LoVo (cell line): ENCODE results near the gene TLE4.
"Not testable (repeated sequence)": the region's sequence is repeated elsewhere in the genome, so short reads cannot be mapped to it uniquely, and the experiment has no call there.

ENCODE experiments used
- DNase-seq: peaks from one replicate; pipeline ENCODE4 v3.0.0-alpha.2; 2016; ENCODE audit warnings: low spot score

Gene TLE4

DNA sequence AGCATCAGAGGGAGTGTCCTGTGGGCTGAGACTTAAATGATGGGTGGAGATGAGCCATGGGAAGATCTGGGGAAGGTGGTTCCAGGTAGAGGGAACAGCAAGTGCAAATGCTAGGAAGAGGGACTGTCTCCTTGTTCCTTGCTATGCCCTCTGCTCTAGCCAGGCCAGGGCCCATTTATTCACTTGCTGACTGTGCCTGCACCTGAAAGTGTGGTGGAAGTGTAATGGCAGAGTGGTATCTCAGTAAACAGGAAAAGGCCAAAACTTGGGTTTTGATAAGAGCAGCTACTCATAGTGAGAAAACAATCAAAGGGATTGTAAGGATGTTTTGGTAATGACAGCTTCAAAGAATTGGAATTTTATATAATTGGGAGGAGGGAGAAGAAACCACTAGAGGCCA is 32.4 kb downstream of the TLE4 start:
- no peak for DNase-seq

DNA sequence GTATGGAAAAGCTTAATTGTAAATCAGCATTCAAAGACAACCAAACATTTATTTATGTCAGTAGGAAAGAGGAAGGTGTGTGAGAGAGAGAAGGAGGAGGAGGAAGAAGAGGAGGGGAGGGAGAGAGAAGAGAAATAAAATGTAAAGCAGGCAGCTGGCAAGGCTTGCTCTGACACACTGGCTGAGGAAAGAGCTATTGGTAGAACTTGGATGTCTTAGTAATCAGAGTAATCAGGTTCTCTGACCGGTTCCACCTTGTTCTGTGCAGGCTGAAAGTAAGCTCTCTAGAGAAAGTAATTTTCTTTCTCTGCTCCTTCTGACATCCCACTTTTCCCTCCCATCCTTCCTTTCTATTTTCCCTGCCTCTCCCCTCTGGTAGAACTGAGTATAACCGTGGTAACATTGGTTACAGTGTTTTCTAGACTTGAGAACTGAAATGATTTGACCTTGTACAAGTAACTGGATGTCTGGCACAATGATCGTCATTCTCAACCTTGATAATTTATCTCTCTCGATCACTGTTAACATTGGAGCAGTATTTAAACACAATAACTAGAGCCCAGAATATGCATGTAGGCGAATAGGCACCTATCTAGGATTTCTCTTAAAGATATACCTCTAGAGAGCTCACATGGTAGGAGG is 33.3 kb downstream of the TLE4 start:
- no peak for DNase-seq

DNA sequence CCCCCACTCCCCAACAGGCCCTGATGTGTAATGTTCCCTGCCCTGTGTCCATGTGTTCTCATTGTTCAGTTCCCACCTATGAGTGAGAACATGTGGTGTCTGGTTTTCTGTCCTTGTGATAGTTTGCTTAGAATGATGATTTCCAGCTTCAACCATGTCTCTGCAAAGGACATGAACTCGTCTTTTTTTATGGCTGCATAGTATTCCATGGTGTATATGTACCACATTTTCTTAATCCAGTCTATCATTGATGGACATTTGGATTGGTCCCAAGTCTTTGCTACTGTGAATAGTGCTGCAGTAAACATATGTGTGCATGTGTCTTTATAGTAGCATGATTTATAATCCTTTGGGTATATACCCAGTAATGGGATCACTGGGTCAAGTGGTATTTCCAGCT is 34.8 kb downstream of the TLE4 start:
- not testable (repeated sequence) for DNase-seq

DNA sequence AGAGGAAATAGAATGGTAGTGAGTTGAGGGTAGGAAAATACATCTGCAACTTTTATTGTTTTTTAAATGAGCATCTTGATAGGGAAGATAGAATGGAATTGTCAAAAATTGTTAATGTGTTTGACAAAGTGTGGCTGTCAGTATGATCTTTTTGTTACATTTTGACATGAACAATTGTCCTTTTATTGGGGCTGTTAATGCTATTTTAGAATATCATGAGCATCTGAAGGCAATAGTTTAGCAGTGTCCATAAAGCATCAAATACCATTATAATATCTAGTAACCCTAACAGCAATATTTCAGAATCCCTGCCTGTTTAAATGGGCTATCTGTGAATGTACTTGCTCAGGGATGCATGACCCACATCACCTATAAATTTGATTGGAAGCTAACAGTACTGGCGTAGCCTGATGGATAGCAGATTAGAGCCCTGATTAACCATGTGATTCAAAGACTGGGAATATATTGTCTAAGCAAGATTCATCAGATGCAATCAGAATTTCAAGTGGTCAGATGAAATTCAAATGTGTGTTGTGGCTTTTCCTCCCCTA is 37.8 kb downstream of the TLE4 start:
- no peak for DNase-seq

DNA sequence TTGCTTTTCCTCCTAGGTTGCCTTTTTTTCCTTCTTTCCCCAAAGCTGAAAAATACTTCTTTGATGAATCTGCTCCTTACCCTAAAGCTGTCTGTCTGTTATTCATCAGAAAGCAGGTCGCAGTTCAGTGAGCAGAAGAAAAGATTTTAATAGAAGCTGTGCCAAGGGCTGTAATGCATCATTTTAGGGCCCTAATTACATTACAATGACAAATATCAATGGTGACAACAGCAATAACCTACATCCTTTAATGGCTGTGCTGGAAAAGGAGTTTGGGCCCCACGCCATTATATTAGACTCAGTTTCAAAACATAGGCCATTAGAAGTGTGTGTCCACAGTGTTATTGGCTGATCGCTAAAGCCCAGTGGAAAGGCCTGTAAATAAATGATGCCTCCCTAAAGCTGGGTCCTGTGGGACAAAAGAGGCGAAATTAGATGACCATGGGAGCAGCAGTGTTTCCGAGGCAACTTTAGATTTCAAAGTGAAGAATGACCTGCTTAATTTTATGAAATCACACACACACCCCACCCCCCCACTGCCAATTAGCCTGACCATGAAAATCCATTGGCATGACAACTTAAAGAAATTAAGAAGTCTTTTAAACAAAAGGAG is 38.4 kb downstream of the TLE4 start:
- DNase-seq: no peak

DNA sequence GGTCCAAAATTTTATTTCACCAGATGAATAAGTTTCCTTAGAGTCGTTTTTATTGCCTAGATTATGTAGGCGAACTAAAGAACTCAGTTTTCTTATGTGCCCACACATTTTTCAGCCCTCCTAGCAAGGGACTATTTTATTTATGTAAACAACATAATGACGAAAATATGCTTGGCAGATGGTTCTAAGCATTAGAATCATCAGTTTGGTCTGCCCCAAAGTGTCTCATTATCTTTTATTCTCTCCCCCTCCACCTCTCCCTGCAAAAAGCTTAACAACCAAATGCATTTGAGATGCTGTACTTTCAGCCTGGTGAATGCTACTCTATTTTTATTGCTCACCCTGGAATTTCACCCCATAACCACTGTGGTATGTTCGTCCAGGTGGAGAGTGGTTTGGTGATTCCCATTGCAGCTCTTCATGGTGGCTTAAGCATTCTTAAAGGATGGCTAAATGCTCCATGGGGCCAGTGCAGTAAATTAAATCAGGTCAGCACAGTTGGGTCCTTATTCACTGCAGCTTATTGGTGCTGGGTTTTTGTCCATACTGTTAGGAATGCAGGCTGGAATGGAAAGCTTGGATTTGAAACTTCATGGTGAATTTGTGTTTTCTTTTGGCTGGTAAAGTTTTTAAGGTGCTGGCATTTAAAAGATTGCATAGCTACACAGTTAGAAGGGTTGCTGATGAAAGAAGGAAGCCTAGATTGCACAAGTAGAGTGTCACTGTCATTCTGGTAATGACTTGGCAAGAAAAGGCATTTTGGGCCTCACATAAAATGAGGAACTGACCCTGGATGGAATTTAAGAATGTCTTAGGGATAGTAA is 39.2 kb downstream of the TLE4 start:
- peak; percentile 32 for DNase-seq

DNA sequence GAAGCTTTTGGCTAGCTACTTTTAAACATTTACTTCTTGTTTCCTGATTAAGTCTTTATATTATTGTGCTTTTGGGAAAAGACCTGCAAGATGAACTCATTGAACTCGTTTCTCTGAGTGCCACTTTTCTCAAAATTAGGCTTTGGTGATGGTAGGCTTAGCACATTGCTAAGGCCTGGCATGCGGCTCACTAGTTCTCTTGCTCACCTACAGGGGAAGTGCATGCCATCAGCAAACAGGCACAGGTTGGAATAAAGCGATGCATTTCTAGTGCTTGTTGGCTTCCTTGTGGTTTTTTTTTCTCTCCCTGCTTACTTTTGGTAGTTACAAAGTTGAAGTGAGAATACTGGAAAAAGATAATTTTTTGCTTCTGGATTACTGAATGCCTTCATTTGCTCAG is 41.4 kb downstream of the TLE4 start:
- DNase-seq: no peak

DNA sequence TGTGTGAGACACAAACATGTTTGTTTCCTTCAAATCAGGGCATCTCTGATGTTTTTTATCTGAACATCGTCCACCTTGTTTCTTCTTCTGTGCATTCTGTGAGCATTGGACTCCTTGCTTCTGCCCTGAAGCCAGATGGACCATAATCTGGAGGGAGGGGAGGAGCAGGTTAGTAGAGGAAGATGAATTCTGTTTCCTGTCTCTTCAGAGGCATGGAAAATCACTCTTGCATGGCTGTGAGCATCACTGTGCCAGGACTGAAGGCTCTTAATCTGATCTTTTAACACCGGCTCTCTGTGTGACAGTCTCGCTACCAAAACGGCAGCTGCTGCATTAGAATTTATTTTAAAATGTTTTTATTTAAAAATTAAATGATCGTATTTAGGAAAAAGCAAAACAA is 43.3 kb downstream of the TLE4 start:
- no peak for DNase-seq

DNA sequence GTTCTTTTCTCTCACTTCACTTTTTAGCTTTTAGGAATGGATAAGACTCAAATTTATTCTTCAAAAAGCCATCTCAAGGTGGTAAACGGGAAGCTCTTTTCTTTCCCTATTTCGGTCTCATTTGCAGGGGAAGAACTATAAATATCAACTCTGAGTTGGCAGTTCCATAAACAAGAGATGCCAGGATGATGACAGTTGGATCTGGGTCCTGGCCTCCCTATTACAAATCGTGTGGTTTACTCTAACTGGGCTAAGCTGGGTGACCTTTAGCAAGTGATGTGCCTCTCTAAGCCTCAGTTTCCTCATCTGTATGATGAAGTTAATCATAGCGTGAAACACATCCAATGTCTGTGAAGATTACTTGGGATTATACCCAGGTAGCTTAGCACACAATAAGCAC is 44.2 kb downstream of the TLE4 start:
- DNase-seq: no peak

DNA sequence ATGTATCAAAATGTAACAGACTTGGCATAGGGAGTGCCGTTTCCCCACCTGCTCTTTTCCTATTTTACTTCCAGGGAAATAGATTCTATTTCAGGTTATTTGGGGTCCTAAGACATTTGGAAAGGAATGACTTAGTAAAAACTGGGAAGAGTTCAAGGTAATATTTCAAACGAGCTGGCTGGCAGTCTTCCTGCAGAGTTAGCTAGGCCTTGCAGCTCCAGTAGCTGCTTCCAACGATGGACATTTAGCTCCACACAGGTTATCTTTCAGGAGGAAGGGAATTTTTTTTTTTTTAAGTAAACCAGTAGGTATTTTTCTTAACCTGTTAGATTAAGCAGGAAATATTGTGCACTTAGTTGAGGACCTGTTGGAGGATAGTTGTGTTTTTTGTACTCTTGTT is 45.2 kb downstream of the TLE4 start:
- DNase-seq: no peak

DNA sequence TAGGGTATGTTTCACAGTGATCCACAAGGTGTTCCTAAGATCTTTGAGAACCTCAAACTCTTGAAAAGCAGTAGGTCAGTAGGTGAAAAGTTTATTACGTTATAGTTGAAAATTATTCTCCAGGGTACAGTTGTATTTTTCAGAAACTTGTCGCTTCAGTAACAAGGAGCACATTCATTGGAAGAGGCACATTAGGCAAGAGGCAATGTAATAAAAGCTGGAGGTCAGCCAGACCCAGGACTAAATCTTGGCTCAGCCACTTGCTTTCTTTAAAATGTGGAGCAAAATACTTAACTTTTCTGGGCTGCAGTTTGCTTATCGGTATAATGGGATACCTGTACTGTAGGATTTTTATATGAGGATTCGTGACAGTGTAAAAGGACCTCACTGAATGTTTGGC is 45.6 kb downstream of the TLE4 start:
- DNase-seq: no peak

DNA sequence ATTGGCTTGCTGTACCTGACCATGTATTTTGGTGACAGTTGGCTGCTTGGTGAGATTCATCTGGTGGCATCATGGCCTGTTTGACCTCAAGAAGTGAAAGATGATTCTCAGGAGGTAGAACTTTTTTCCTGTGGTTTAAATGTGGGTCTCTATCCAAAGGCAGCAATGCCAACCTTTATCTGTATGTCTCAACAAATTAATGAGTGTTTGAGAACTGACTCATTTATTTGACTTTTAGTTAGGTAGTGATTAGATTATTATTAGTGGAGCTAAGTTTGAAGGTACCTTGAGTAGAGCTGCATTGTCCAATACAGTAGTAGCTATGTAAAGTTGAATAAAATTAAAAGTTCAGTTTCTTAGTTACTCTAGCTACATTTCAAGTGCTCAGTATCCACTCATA is 48.2 kb downstream of the TLE4 start:
- no peak for DNase-seq

DNA sequence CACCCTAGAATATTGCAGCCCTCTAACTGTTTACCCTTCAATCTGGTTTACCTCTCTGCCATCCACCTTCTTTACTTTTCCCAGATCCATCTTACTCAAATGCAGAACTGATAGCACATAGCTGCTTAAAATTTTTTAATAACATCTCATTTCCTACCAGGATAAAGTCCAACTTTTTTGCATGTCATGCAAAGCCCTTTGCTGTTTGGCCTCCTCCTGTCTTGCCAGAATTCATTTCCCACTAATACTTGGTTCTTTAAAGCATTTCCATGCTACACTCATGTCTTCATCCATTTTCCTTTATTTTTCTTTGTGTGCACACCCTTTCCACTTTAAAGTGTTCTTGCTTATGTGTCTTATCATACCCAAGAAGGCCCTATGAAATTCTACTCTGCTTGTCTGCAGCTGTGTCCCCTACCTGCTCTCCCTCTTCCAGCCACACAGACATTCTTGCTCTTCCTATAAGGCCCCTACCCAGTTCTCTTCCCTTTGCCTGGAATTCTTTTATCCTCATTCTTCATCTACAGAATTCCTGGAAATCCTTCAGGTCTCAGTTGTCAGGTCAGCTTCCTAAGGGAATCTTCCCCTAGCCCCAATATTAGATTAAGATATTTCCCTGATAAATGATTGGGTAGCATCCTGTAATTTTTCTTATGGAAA is 50.3 kb downstream of the TLE4 start:
- DNase-seq: no peak

DNA sequence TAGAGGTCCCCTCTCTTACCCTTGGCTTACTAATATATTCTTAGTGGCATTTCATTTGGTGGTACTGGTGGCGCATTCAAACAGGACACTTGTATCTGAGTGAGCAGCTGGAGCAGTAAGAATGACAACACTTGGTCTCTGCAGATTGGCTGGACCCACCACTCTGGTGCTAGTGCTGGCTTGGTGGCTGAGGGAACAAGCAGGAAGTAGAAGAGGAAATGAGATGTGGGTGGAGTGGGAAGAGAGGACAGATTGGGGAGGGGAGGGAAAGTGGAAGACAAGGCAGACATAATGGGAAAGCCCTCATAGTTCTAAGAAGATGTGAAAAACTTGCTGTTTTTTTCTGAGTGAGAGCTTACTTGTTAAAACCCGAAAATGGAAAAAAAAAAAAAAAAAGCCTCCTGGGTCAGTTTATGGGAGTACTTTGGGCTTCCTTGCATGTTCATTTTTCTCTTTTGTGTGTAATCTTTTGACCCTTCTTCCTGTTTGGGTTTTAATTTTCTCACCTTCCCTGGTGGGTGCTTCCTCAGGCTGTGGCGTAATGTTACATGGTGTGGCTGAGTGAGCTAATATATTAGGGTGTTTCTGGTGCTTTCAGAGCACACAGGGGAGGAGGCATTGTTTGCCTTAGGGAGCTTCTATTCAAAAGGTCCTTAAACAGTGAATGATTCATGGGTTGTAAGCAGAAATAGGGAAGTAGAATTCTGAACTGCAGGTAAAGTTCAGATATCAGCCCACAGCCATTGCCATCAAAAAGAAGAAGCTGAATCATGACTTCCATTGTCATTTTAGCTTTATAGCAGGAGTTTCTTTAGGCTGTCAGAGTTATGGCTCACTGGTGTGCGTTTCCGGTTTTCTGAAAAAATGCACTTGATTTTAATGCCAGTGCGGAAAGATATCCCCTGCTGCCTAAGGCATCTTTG is 52.3 kb downstream of the TLE4 start:
- no peak for DNase-seq

DNA sequence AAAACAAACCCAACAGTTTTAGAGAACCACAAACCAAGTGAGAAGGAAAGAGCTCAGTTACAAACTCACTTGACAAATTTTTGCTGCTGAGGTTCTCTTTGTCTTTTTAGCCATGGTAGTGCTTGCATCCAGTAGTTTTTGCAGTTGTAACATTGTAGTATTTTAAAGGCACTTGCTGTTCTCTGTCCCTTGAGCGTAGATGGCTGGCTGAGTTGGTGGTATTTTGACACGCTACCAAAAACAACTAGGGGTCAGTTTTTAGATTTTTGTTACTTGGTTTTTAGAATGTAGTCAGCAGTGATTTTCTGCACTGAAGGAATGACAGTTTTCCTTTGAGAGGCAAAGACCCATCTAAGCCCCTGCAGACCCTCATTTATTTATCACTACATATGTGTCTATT is 58.0 kb downstream of the TLE4 start:
- DNase-seq: no peak

DNA sequence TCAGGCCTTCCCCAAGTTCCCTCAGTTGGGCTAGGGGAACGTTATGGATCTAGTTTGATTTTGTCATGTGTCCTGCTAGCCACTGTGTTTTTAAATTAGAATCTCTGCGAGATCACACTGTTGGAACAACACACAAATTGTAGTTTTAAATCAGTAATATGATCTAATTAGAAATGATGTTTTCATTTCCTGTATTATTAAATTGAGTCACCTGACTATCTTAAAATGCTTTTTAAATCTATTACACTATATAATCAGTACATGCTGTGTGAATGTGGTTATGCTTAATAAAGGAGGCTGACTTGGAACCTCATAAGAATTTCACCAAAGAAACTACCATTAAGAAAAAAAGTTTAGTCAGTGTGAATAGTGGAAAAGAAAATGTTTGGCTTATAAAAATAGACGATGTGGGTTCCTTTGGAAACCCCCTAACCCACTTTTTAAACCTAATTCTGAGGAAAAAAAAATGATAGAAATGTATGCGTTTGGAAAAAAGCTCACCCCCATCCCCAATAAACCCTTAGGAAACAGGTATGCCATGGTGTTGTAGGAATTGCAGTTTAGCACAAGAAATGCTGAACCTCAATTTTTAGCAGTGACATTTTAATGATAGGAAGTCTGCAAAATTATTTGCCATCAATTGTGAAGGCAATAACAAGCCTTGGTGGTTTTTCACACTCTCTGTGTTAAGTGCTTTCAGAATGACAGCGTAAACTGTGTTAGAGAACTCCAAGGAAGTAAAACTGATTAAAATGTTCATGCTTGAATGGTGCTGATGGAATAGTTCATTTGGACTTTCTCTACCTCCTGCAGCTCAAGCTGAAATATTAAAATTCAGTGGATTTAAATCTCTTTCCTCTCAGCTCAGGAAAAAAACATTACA is 59.0 kb downstream of the TLE4 start:
- DNase-seq: no peak

DNA sequence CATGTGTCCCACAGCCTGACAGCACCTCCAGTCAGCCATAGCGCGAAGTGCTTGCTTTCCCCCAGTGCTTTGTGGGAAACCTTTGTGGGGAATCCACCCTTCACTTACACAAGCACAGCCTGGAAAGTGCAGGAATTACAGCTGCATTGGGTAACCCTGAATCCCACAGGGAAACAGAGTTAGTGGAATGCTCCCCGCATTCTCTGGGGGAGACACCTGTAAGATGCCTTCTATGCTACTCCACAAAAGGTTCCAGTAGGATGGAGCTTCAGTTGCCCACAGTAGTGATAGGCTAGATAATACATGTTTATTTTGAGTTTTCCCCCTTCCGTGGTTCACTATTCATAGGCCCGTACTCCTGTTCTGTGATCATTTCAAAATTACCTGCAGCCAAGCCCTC is 60.3 kb downstream of the TLE4 start:
- DNase-seq: no peak

DNA sequence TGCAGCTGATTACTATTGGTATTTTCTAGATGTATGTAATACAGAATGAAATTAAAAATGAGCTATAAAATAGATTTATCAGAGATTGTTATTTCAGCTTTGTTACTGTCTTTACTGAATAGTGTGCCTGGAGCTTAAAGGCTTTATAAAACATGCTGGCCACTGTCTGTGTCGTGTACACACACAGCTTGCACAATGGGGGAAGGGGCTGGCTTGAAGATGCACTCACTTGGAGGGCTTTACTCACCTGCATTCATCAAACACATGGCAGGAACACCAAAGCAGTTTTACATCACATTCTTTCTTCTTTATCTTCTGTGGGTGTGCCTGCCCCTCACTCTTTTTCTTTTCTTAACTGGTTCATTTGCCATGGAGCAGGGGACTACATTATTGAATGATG is 60.9 kb downstream of the TLE4 start:
- DNase-seq: no peak

DNA sequence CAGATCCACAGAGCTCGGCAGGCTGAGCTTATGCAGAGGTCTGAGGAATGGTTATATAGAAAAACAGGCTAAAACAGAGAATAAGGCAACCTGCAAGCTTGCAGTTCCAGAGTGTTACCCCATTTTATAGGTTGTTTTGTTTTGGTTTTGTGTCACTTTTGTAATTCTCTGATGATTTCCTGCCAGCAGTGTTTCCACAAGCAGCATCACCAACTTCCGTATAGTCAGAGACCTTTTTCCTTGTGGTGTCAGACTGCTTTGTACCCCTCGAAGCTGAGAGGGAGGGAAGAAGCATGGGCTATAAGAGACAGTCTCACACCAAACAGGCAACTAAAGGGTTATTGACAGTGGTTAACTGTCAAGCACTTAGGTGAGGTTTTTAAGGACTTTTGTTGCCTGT is 61.8 kb downstream of the TLE4 start:
- DNase-seq: no peak

DNA sequence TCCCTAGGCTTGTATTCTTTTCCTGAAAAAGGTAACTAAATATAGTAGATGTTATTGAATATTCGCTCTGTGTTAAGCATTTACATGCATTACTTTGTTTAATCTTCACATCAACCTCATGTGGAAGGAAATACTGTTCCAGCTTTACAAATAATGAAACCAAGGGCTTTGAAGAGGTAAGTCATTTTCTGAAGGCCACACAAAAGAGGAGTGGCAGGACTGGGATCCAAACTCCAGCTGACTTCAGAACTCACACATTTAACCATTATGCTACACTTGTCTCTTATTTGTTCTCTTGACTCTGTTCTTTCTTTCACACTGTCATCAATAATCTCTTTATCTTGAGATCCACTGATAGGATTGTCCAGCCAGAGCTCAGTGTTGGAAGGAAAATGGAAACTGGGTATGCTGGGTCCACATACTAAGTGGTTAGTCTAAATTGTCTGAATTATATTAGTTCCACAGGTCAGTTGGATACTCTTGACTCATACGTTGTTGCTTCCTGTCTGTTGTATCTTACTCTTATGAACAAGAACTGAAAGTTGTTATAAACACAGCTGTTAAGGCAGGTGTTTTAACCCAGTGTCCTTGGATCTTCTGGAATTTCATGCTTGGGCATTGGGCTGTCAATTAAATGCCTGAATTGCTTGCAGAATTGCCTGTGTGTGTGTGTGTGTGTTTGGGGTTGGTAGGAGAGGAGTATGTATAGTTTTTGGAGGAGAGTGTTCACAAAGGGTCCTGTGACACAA is 65.6 kb downstream of the TLE4 start:
- DNase-seq: no peak
